HL-60 (cell line): Measurements from ENCODE around the gene CHTOP.

Source experiments
- DNase-seq, 2 experiments: peaks; one replicate each; pipeline ENCODE4 v3.0.0-alpha.2; 2010 to 2020; ENCODE audit warnings: low read depth in 1 of 2, low spot score in 1 of 2
- H3K27ac ChIP-seq: fragments of 250-450 bp; sonication (Bioruptor Pico); replicated peaks from 2 replicates; pipeline ENCODE4 v1.5.1; 2020; ENCODE audit warnings: mild to moderate bottlenecking, moderate library complexity
- H3K27me3 ChIP-seq: fragments of 250-450 bp; sonication (Bioruptor Pico); 2 replicates; pipeline ENCODE4 v1.5.1; 2021; ENCODE audit warnings: mild to moderate bottlenecking, moderate library complexity; ENCODE audit not compliant: insufficient read depth, poor library complexity, severe bottlenecking
- H3K4me3 ChIP-seq: replicated peaks from 2 replicates; pipeline ENCODE4 v1.5.1; 2011; ENCODE audit warnings: mild to moderate bottlenecking, control low read depth, low read length; ENCODE audit not compliant: insufficient read depth
- CTCF ChIP-seq: IDR thresholded peaks from one replicate; pipeline ENCODE4 v1.5.1; 2011; ENCODE audit warnings: low read length, control low read depth, inconsistent platforms; ENCODE audit not compliant: insufficient read depth
- GABPA ChIP-seq: IDR thresholded peaks from 2 replicates; pipeline ENCODE4 v1.6.1; 2012; ENCODE audit warnings: low read depth
- POLR2AphosphoS5 ChIP-seq: IDR thresholded peaks from 2 replicates; pipeline ENCODE4 v1.6.1; 2012; ENCODE audit warnings: low read depth
- REST ChIP-seq: IDR thresholded peaks from 2 replicates; pipeline ENCODE4 v1.6.1; 2012; ENCODE audit warnings: low read depth; ENCODE audit not compliant: insufficient replicate concordance
- SPI1 ChIP-seq: IDR thresholded peaks from 2 replicates; pipeline ENCODE4 v1.6.1; 2012; ENCODE audit warnings: low read depth, mild to moderate bottlenecking, borderline replicate concordance

The CHTOP gene

GRCh38 chr1:153624965-153625611 is 8.8 kb upstream of the CHTOP start:
- no peak overlapping the region for H3K27ac ChIP-seq
- TF ChIP-seq GABPA (no peak), CTCF (no peak), REST (no peak), POLR2AphosphoS5 (no peak), SPI1 (no peak)
- no peak for DNase-seq
- H3K27me3 ChIP-seq: no peaks in the 10 kb centered on the region
- H3K4me3 ChIP-seq: no peak overlapping the region

GRCh38 chr1:153626477-153626903 is 7.4 kb upstream of the CHTOP start:
- H3K27me3 ChIP-seq: no peaks in the 10 kb centered on the region
- no peak overlapping the region for H3K27ac ChIP-seq
- no peak for TF ChIP-seq GABPA
- DNase-seq: no peak
- H3K4me3 ChIP-seq: no peak overlapping the region

- no peak within 1 kb of the TSS for H3K27ac ChIP-seq
- H3K4me3 ChIP-seq: no peak within 1 kb of the TSS
- no peak for DNase-seq
- no peaks in the 10 kb centered on the region for H3K27me3 ChIP-seq
- TF ChIP-seq POLR2AphosphoS5: no peak
- no peak for TF ChIP-seq SPI1
- no peak for TF ChIP-seq REST
- no peak for TF ChIP-seq GABPA
- no peak for TF ChIP-seq CTCF
Observed at GRCh38 chr1:153626904-153627714, 6.8 kb upstream of the CHTOP start, which contains the start of gene S100A13. TSS of gene S100A13 (minus strand) at chr1:153627505. CDS start at chr1:153626472, 1,033 bp downstream.

DNA sequence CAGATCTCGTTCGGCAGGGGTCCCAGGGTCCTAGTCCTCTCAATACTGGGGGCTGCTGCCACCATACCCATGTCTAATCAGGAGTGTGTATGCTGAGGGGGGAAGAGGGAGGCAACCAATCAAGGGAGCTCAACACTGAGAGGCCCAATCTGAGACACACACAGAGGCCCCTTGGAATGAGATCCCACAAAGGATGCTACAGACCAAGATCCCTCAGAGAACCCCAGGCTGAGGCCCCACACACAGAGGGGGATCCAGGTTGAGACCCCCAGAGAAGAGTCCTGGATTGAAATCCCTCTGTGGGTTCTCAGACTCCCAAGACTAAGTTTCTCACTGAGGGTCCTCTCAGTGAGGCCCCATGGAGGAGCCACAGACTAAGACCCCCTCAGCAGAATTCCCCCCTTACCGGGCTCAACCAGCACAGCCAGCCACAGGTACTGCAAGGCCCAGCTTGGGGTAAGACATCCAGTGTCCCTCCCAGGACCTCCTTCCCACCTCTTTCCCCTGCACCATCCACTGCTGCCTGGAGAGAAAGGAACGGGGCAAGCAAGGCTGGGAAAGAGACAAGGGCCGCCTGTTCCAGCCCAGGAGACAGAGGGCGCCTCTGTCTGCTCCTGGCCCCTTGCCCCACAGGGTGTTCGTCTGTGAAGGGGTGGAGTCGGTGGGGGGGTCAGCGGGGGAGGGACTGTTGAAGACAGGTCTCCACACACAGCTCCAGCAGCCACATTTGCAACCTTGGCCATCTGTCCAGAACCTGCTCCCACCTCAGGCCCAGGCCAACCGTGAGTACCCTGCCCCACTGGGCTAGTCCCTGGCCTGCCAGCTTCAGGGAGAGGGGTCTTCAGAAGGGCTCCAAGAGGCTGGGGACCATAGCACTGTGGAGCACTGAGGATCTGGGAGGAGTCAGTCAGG is 5.9 kb upstream of the CHTOP start, which contains the start of gene S100A1:
Gene S100A1, plus strand, starts transcription at position 720 of the 912 bp plus-strand sequence. CDS start 2,088 bp downstream, outside the sequence.
- Histone ChIP-seq H3K27me3 (no peaks in the 10 kb centered on the region), H3K27ac (no peak within 1 kb of the TSS), H3K4me3 (no peak within 1 kb of the TSS)
- TF ChIP-seq CTCF (no peak), REST (no peak), POLR2AphosphoS5 (no peak), SPI1 (no peak), GABPA (no peak)
- DNase-seq: no peak
